NOMO-1 treated with DMSO at 0.1 percent for 48 hours (cell line): ENCODE data around the gene PELO.
"Not testable (repeated sequence)": the region's sequence is repeated elsewhere in the genome, so short reads cannot be mapped to it uniquely, and the experiment has no call there.

Experiments used
- DNase-seq: peaks from one replicate; lab custom pipeline; 2025; ENCODE audit not compliant: unreplicated experiment; lab: John Stamatoyannopoulos, UW

Gene PELO

GRCh38 chr5:52787600-52788504 is at the start of gene PELO, which contains the start of gene ITGA1:
PELO (plus strand) TSS chr5:52787916; CDS start chr5:52800395, 12,479 bp downstream.
ITGA1 (plus strand) TSS chr5:52787916; CDS start chr5:52788354, 438 bp downstream.
- DNase-seq: peak; percentile 13

GRCh38 chr5:52738095-52738506 is 49.6 kb upstream of the PELO start:
- DNase-seq: no peak

DNA sequence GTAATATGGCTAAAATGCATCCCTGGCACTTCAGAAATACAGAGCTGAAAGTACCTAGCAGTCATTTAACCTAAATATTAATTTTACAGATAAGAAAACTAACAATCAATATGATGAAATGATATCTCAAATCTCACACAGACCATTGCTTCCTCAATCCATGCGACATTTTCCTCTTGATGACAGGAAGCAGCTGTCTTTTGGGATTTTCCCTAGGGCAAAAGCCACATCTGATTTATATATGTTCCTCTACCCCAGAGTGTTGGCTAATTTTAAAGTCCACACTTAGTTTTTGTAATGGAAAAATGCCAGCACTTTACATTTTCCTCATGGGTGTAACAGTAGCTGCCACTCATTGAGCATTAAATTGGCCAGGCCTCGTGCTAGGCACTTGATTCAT is 47.7 kb upstream of the PELO start:
- DNase-seq: no peak

GRCh38 chr5:52743012-52743411 is 44.7 kb upstream of the PELO start:
- DNase-seq: no peak

GRCh38 chr5:52743529-52743928 is 44.2 kb upstream of the PELO start:
- no peak for DNase-seq

- no peak for DNase-seq
Measured at GRCh38 chr5:52743970-52744369, 43.7 kb upstream of the PELO start.

DNA sequence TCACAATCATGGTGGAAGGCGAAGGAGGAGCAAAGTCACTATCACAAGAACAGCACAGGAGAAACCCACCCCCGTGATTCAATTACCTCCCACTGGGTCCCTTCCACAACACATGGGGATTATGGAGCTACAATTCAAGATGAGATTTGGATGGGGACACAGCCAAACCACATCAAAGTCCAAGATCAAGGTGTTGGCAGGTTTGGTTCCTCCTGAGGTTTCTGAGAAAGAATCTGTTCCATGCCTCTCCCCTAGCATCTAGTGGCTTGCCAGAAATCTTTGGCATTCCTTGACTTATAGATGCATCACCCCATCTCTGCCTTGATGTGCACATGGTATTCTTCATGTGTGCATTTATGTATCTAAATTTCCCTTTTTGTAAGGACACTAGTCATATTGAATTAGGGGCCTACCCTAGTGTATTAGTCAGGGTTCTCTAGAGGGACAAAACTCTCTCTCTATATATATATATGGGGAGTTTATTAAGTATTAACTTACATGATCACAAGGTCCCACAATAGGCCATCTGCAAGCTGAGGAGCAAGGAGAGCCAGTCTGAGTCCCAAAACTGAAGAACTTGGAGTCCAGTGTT is 42.8 kb upstream of the PELO start:
- not testable (repeated sequence) for DNase-seq

- no peak for DNase-seq
Measured at GRCh38 chr5:52746539-52746938, 41.2 kb upstream of the PELO start.

- no peak for DNase-seq
Measured at GRCh38 chr5:52748590-52748989, 39.1 kb upstream of the PELO start.

GRCh38 chr5:52749666-52750065 is 38.0 kb upstream of the PELO start:
- no peak for DNase-seq

- no peak for DNase-seq
Measured at GRCh38 chr5:52751137-52751536, 36.6 kb upstream of the PELO start.

DNA sequence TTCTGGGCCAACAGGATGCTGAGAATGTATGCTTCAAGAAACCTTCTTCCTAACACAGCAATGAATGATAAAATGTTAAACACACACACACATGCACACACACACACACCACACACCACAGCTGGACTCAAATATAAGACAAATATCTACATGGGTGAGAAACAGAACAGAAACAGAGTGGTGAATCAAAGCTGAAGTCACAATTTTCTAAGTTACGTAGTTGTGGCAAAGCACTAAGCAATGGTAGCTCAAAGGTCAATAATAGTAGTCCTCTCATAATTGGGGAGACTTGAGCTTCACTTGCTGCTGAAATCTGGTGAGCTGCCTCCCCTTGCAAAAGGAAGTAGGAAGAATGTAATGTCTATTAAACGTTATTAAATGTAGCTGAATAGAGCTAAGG is 33.7 kb upstream of the PELO start:
- DNase-seq: no peak

GRCh38 chr5:52757527-52757926 is 30.2 kb upstream of the PELO start:
- no peak for DNase-seq

GRCh38 chr5:52758014-52758413 is 29.7 kb upstream of the PELO start:
- DNase-seq: no peak

- no peak for DNase-seq
Measured at GRCh38 chr5:52759331-52759730, 28.4 kb upstream of the PELO start.

DNA sequence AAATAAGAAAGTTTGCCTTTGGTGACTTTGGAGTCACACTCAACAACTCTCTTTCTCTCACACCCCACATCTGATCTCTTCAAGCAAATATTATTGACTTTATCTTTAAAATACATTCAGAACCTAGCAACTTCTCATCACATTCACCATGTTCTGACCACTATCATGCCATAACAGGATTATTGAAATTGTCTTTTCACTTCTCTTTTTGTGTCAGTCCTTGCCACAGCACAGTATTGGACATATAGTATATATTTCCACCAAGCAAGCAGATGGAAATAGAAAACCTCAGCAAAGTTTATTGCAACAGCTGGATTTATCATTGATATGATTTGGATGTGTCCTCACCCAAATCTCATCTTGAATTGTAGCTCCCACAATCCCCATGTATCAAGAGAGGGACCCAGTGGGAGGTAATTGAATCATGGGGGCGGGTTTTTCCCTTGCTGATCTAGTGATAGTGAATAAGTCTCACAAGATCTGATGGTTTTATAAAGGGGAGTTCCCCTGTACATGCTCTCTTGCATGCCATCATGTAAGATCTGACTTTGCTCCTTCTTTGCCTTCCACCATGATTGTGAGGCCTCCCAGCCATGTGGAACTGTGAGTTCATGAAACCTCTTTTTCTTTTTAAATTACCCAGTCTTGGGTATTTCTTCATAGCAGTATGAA is 26.9 kb upstream of the PELO start:
- DNase-seq: no peak

- no peak for DNase-seq
Measured at GRCh38 chr5:52767217-52767743, 20.4 kb upstream of the PELO start.

- DNase-seq: no peak
Measured at GRCh38 chr5:52767766-52768480, 19.8 kb upstream of the PELO start.

DNA sequence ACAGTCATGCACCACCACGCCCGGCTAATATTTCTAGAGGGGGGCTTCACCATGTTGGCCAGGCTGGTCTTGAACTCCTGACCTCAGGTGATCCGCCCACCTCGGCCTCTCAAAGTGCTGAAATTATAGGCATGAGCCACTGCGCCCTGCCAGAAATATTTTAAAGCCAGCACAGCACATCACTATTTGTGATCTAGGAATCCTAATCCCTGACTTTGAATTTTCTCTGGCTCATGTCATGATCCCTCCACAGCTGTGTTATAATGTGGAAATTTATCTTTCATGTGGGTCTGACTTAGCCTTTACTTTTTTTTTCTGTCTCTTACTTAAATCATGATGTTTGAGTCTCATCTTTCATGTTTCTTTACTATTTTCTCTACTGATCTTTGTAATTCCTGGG is 18.7 kb upstream of the PELO start:
- DNase-seq: no peak

DNA sequence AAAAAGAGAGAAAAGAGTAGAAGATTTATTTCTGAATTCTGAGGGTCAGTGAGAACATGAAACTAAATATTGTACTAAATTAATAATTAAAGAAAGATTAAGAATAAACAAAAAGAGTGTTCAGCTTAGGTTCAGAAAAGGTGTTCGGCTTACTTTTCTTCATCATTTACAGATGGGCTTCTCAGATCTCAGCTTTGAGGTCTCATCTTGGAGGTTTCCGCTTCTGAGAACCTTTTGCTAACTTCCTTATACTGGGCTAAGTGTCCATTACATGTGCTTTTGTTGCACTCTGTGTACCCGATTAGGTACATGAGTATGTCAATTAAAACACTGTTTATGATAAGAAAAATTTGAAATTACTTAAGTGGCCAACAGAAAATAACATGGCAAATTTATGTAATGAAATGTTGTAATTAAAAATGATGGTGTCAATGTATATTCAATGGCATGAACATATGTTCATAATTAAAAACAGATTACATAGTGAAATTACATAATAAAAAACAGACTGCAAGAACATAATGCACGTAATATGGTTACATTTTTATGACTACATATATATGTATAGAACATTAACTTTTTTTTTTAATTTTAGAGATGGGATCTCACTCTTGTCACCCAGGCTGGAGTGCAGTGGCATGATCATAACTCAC is 17.3 kb upstream of the PELO start:
- no peak for DNase-seq
